EH (cell line): Measurements from ENCODE around the gene ZNF426.

Experiments used
- DNase-seq: peaks from one replicate; pipeline ENCODE4 v3.0.0-alpha.2; 2015; ENCODE audit warnings: low read depth

The ZNF426 gene

DNA sequence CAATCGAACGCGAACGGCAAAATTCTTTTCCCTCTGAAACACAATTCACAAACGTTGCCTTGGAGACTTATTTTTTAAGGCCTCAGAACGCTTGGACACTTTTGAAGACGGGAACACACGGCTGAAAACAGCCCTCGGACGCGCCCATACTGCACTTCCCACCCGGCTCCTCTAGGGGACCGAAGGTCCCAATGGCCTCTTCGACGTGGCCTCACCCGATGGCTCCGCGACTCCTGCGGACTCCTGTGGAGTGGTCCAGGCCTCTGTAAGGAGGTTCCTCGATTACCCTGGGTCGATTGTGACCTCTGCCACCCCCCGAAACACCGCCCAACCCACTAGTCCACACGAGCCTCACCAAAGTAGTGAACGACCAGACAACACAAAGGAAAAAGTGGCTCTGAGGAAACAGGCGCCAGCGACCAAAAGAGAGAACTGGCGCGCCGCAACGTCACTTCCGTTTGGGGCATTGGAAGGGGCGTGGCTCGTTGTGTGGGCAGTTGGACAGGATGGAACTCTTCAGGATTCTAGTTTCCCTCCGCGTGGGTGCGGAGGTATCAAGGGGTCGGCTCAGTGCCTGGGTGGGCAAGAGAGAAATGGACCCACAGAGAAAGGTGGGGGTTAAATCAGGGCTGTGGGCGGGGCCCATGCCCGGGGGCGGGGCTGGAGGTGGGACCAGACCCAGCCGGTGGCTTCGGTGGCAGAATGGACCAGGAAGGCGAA, 40.1 kb downstream of the ZNF426 start, which contains the start of gene ZNF560:
Gene ZNF560 (minus strand): TSS at position 434 of the 720 bp plus-strand sequence. CDS start 23,303 bp downstream, outside the sequence.
- peak; percentile 4 for DNase-seq

DNA sequence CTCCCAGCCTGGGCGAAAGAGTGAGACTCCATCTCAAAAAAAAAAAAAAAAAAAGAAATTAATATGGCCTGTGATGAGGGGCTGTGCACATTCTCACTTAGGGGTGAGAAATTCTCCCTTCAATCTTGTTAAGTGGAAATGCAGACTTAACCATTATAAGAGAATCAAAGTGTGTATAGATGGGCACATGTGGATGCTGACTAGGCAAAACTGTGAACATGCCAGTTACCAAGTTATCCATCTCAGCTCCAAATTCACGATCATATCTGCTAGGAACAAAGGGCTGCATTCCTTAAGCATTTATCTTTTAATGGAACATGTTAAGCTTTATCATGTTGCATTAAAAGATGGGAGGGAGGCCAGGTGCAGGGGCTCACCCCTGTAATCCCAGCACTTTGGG, 44.3 kb downstream of the ZNF426 start:
- DNase-seq = no peak

DNA sequence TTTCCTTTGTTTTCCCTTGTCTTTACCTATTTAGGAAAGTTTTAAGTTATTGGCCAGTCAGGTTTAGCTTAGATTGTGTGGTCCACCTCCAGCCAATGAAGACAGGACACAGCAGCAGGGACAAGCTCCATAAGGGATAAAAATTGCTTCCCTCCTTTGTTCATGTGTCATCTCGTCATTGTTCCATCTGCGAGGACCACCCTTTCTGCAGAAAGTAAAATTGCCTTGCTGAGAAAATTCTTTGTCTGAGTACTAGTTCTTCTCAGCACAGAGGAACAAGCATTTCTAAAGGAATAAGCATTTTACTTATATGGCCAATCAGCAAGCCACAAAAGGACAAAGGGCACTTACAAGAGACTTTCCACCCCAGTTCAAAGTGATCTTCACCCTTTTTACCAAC, 51.4 kb downstream of the ZNF426 start:
- no peak for DNase-seq

DNA sequence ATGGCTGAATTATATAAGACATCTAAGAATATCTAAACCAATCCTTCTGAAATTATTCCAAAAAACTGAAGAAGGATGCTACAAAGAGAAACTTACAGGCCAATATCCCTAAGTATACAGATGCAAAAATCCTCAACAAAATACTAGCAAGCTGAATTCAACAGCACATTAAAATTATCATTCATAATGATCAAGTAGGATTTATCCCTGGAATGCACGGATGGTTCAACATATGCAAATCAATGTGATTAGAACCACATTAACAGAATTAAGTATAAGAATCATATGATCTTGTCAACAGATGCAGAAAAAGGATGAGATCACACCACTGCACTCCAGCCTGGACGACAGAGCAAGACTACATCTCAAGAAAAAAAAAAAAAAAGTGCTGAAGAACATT, 53.3 kb downstream of the ZNF426 start:
- DNase-seq = no peak

DNA sequence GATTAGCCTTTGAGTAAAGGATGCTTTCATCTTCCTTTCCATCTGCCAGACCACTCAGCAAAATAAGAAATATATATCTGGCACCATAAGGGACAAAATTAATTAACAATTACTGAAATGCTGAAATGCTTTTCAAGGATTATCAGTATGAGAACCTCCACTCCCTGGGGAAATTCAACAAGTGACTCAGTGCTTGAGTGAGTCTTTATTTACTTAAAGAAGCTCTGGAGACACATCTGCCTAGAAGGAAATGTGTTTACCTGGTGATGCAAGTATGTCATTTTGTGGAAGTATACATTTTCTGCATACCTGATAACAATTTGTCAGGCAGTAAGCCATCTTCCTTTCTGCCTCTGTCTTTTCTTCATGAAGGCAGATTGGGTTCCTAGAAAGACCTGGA, 63.5 kb downstream of the ZNF426 start:
- no peak for DNase-seq
